Stimulated activated CD4-positive, alpha-beta T cell treated with anti-CD3 and anti-CD28 coated beads, Interleukin-1b, Interleukin-23, amount 100 ng/mL, for 24 hours (primary cell): ENCODE data around the gene ZNF219.

ENCODE experiments used
- DNase-seq, 4 experiments: peaks; one replicate each; pipeline ENCODE4 v3.0.0-alpha.2; 2020; ENCODE audit warnings: low read depth in 4 of 4, low spot score in 1 of 4

The ZNF219 gene

GRCh38 chr14:21102521-21103410, 4.3 kb upstream of the ZNF219 start:
- no peak for DNase-seq

- no peak for DNase-seq
Observed at GRCh38 chr14:21101802-21102413, 3.5 kb upstream of the ZNF219 start.

- no peak for DNase-seq
Observed at GRCh38 chr14:21100931-21101330, 2.5 kb upstream of the ZNF219 start, which contains the start of gene TMEM253. TSS of gene TMEM253 (plus strand) at chr14:21101066. CDS start at chr14:21101344, 278 bp downstream.

- DNase-seq = no peak
Observed at GRCh38 chr14:21099596-21099985, 1.1 kb upstream of the ZNF219 start.

GRCh38 chr14:21098892-21099595, 589 bp upstream of the ZNF219 start:
- no peak for DNase-seq

GRCh38 chr14:21097636-21098075, 799 bp downstream of the ZNF219 start:
- DNase-seq = no peak

GRCh38 chr14:21096978-21097635, 1.3 kb downstream of the ZNF219 start:
- DNase-seq = no peak

GRCh38 chr14:21096438-21096837, 2.0 kb downstream of the ZNF219 start:
- DNase-seq = no peak

- no peak for DNase-seq
Observed at GRCh38 chr14:21095430-21096205, 2.8 kb downstream of the ZNF219 start.

- no peak for DNase-seq
Observed at GRCh38 chr14:21093769-21094681, 4.4 kb downstream of the ZNF219 start.

GRCh38 chr14:21093018-21093417, 5.4 kb downstream of the ZNF219 start:
- DNase-seq = no peak

- DNase-seq = peak; percentile 85 to 95 (median 86)
Observed at GRCh38 chr14:21092273-21093011, 6.0 kb downstream of the ZNF219 start.

GRCh38 chr14:21091821-21092272, 6.6 kb downstream of the ZNF219 start:
- DNase-seq = no peak

GRCh38 chr14:21090940-21091663, 7.4 kb downstream of the ZNF219 start:
- DNase-seq = no peak

GRCh38 chr14:21090194-21090939, 8.1 kb downstream of the ZNF219 start:
- DNase-seq = no peak

GRCh38 chr14:21089877-21090193, 8.6 kb downstream of the ZNF219 start:
- no peak for DNase-seq

- no peak for DNase-seq
Observed at GRCh38 chr14:21089271-21089670, 9.2 kb downstream of the ZNF219 start.
